GM19324 (cell line): Measurements from ENCODE around the gene DENND2A.
"Not testable (repeated sequence)": the region's sequence is repeated elsewhere in the genome, so short reads cannot be mapped to it uniquely, and the experiment has no call there.

Source experiments
- ATAC-seq: cut with Tn5 transposase; IDR thresholded peaks from one replicate; pipeline ENCODE4 v1.9.1; 2021; ENCODE audit warnings: mild to moderate bottlenecking, moderate library complexity; ENCODE audit not compliant: unreplicated experiment, low FRiP score

DENND2A gene

GRCh38 chr7:140518370-140519006, 122.1 kb downstream of the DENND2A start:
- ATAC-seq, result no peak

DNA sequence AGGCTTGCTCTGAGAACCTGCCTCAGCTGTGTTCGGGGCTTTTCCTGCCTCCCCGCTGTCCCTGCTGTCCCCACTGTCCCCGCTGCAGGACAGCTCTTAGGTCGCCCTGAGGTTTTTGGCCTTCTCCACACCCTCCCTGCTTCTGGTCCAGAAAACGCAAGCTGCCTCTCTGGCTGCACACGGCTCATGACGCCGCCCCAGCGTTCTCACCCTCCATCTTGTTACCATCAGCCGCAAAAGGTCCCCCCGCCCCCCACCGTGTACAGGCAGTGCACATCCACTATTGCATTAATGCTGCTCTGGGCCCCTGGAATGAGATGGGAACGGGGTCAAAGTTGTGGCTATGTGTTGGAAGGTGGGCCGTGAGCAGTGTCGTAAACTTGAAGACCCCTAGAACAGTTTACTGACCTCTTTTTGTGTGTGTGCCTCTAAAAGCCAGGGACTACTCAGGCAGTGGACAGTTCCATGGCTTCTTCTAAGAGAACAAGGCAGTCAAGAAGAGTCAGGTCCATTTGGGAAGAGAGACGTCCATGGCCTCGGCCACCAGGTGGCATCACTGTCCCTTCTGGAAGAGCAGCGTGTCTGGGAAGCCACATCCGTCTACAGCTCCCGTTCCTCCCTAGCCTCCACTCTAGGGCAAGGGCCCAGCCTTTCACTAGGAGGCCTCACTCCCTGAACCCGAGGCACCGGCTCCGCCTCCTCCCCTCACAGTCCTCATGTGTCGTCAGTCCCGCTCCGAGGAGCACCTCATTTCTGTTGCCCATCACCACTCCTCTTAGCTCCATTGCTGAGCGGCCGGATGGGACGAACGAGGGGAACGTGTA, 122.9 kb downstream of the DENND2A start:
- ATAC-seq, result no peak

- no peak for ATAC-seq
Observed at GRCh38 chr7:140512317-140513000, 128.2 kb downstream of the DENND2A start.

DNA sequence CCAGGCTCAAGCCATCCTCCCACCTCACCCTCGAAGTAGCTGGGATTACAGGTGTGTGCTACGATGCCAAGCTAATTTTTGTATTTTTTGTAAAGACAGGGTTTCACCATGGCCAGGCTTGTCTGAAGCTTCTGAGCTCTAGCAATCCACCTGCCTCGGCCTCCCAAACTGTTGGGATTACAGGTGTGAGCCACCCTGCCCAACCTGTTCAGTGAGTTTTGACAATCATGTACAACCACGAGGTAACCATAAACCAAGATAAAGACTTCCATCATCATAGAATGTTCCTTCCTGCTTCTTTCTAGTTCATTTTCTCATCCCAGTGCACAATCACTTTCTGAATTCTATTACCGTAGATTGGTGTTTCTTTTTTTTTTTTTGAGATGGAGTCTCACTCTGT, 130.8 kb downstream of the DENND2A start:
- no peak for ATAC-seq

- not testable (repeated sequence) for ATAC-seq
Observed at GRCh38 chr7:140507556-140507955, 133.1 kb downstream of the DENND2A start.

GRCh38 chr7:140506788-140507464, 133.7 kb downstream of the DENND2A start:
- ATAC-seq, result no peak

- no peak for ATAC-seq
Observed at GRCh38 chr7:140501966-140502365, 138.6 kb downstream of the DENND2A start.

DNA sequence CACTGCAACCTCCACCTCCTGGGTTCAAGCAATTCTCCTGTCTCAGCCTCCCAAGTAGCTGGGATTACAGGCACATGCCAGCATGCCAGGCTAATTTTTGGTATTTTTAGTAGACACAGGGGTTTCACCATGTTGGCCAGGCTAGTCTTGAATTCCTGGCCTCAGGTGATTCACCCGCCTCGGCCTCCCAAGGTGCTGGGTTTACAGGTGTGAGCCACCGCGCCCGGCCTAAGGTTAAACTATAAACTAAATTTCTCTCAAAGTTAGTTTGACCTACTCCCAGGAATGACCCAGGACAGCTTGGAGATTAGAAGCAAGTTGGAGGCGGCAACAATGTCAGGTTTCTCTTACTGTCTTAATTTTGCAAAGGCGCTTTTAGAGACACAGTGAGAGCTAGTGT, 142.8 kb downstream of the DENND2A start:
- not testable (repeated sequence) for ATAC-seq

DNA sequence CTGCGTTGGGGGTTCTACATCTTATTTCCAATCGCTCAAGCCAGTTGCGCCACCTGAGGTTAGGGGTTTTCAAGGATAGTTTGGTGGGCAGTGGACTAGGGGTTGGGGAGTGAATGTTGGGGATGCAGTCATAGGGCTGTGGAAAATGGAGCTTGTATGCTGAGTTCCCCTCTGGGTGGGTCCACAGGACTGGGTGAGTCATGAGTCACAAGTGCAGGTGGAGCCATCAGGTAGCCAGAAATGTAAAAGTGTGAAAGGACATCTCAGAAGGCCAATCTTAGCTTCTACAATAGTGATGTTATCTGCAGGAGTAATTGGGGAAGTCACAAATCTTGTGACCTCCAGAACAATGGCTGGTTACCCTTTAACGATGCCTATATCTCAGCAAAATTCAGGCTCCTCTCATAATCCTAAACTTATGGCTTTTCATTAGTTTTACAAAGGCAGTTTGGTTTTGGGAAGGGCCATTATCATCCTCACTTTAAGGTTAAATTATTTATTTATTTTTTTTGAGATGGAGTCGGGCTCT, 143.3 kb downstream of the DENND2A start:
- no peak for ATAC-seq

DNA sequence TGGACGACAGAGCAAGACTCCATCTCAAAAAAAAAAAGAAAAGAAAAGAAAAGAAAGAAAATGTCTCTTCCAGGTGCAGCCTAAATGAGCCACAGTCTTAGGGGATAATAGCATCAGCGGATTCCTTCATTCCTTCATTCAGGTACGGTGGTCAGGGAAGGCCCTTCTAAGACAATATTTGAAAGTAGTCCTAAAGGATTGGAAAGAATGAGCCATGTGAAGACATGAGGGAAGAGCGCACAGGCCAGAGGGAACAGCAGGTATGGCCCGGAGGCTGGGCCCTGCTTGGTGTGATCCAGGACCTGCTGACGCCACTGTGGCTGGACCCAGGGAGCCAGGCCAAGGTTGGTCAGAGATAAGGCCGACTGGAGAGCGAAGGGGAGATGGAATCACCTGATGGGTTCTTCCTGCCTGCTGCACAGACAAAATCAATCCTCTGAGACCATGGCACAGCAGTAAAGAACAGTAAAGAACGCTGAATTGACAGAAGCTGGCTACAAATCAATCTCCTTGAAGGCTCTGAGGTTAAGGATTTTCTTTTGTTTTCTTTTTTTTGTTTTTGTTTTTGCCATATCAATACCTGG, 145.0 kb downstream of the DENND2A start:
- ATAC-seq, result no peak

- ATAC-seq, result no peak
Observed at GRCh38 chr7:140494867-140495266, 145.7 kb downstream of the DENND2A start.

GRCh38 chr7:140489026-140489359, 151.6 kb downstream of the DENND2A start:
- no peak for ATAC-seq

DNA sequence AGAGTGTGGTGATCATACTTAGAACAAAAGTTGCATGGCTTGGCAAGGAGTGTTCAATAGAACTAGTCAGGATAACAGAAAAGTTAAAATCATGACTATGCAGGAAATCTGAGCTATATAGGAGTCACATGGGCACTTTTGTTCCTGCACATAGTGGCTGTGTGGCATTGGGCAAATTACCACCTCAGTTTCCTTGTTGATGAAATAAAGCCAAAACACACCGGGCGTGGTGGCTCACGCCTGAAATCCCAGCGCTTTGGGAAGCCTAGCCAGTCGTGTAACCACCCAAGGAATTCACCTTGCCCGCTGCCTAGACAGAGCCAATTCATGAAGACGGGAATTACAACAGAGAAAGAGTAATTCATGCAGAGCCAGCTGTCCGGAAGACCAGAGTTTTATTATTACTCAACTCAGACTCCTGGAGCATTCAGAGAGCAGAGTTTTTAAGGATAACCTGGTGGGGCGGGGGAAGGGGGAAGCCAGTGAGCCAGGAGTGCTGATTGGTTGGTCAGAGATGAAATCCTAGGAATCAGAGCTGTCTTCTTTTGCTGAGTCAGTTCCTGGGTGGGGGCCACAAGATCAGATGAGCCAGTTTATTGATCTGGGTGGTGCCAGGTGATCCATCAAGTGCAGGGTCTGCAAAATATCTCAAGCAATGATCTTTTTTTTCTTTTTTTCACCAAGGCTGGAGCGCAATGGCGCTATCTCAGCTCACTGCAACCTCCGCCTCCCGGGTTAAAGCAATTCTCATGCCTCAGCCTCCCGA, 154.9 kb downstream of the DENND2A start:
- ATAC-seq, result no peak

DNA sequence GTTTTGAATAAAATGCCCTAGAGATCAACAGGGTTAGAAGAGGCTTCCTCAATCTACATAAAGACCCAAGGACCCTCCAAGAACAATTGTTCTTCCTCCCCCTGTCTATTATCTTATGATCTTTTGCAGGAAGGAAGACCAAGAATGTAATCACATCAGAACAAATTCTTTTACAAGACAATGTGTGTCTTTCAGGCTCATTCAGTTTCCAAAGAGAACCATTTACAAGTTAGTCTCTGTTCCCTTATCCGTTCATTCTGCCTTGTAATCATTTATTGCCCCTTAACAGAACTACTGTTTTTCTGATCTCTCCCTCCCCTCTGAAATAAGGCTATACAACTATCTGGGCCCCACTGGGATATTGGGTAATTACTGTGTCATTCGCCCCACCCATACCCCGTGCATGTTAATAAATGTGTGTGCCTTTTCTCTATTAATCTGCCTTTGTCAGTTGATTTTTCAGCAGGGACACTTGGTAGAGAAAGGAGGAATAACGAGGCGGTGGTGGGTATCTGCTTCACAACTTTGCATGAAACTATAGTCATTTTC, 155.6 kb downstream of the DENND2A start:
- no peak for ATAC-seq

- no peak for ATAC-seq
Observed at GRCh38 chr7:140484479-140484878, 156.1 kb downstream of the DENND2A start.

- no peak for ATAC-seq
Observed at GRCh38 chr7:140479739-140480084, 160.9 kb downstream of the DENND2A start.

DNA sequence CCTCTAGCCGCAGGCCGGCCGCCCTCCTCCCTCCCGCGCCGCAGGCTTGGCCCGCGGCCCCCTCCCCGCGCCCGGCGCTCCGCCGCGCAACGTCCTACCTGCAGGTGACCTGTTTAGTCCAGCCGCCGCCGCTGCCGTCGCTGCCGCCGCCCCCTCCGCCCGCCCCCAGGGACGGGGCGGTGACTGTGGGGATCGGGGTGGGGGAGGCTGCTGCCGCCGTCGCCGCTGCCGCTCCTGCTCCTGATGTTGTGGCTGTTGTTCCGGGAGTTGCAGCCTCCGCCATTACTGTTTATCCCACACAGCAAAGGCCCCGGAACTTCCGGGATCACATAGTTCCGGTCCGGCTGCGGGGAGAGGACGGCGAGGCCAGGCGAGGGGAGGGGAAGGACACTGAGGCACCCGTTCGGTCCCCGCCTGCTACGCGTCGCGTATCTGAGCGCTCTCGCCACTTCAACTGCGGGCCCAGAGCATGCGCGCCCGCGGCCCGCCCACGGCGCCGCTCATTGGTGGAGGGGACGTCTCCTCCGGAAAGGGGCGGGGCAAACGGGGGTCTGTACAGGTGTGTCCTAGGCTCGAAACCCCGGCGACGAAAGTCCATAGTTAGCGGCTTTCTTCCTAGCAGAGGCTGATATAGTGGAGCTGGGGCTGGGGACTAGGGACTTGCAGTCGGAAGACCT, 161.4 kb downstream of the DENND2A start, which contains the start of gene MKRN1:
TSS of gene MKRN1 (minus strand) at position 444 of the 677 bp plus-strand sequence. CDS start at position 283, 161 bp downstream.
- ATAC-seq, result peak; percentile 93

DNA sequence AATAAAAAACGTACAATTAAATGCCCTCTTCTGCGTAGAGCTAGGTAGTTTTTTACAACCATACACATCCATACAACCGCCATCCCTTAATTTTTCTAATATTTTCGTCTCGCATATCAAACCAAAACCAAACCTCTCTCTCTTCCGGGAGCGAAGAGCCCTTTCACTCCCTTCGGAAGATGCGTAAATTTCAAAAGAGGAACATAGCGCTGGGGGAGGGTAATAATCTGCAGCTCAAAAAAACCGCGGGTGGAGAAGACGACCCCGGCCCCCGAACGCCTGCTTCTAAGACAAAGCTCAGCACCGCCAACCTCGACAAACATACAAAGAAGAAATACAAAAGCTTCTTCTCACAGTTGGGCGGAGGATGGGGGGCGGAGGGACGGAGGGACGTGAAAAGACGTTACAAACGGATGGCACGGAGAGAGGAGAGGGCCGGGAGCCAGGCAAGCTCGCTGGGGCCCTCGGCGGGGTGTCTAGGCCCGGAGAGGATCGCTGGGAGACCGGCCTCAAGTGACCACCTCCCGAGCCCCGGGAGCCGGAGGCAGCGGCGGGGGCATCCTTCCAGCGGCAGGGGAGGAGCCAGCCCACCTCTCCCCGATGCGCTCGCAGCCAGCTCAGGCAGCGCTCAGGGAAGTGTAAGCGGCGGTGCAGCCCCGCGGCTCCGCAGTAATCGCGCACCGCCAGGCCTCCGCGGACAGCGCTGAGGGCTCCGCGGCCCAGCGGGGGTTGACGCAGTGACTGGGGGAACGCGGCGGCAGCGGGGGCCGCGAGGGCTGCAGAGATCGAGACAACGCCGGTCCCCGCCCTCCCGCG, 162.2 kb downstream of the DENND2A start:
- peak; percentile 14 for ATAC-seq
